MCF 10A (cell line): ENCODE data around the gene NACC2. TPM values are rescaled to one million over a fixed set of nuclear protein-coding genes. Genes with fewer than 3 reads are reported as not detected.

Experiments
- BruUV-seq: library from RNA; stranded (reverse); fragments of 400-500 nt; replicated peaks from 2 replicates; lab custom pipeline; 2021; lab: Mats Ljungman, UMichigan
- CTCF ChIA-PET: fragments of 300-600 bp; sonication (Branson Sonifier 250); formaldehyde crosslinking; extraction: SDS; loops from one replicate; lab custom pipeline; 2021; ENCODE audit warnings: antibody characterized with exemption, inconsistent platforms; lab: Yijun Ruan, JAX
- POLR2A ChIA-PET: fragments of 300-600, 350-650 bp; sonication (Branson Sonifier 250); formaldehyde crosslinking; extraction: SDS; loops from one replicate; lab custom pipeline; 2020; ENCODE audit warnings: antibody characterized with exemption, inconsistent platforms; lab: Yijun Ruan, JAX
- DNase-seq: peaks from one replicate; pipeline ENCODE4 v3.0.0-alpha.2; 2018; ENCODE audit not compliant: unreplicated experiment
- H3K27ac Mint-ChIP-seq: one replicate; pipeline ENCODE4 v1.8.0; 2022; ENCODE audit warnings: mild to moderate bottlenecking, low read depth, mixed read lengths; ENCODE audit not compliant: unreplicated experiment
- H3K27me3 Mint-ChIP-seq: one replicate; pipeline ENCODE4 v1.8.0; 2022; ENCODE audit warnings: mixed read lengths; ENCODE audit not compliant: insufficient read depth, unreplicated experiment
- H3K36me3 Mint-ChIP-seq: one replicate; pipeline ENCODE4 v1.8.0; 2022; ENCODE audit warnings: mild to moderate bottlenecking, moderate library complexity, mixed read lengths; ENCODE audit not compliant: insufficient read depth, unreplicated experiment
- H3K4me1 Mint-ChIP-seq: one replicate; pipeline ENCODE4 v1.8.0; 2022; ENCODE audit warnings: mixed read lengths; ENCODE audit not compliant: insufficient read depth, unreplicated experiment
- H3K4me3 Mint-ChIP-seq: one replicate; pipeline ENCODE4 v1.8.0; 2022; ENCODE audit warnings: mild to moderate bottlenecking, moderate library complexity, mixed read lengths; ENCODE audit not compliant: unreplicated experiment
- H3K9me3 Mint-ChIP-seq: one replicate; pipeline ENCODE4 v1.8.0; 2022; ENCODE audit warnings: mixed read lengths; ENCODE audit not compliant: unreplicated experiment
- CTCF ChIP-seq: fragments of 200-600 bp; IDR thresholded peaks from one replicate; pipeline ENCODE4 v1.8.0; 2022; ENCODE audit warnings: antibody characterized with exemption, mild to moderate bottlenecking; ENCODE audit not compliant: unreplicated experiment
- intact Hi-C: fragments of 100-400 bp; cut with micrococcal nuclease; formaldehyde crosslinking; loops from 2 replicates; pipeline ENCODE4 v1.14.1; 2022
- total RNA-seq: library from RNA; stranded (reverse); gene quantifications from 2 replicates; pipeline ENCODE4 v1.2.3, GENCODE V29; 2022

The NACC2 gene
- total RNA-seq, 1 experiment from 2014 or later, result 16.5 TPM

- BruUV-seq, result no TSS peak
- Mint-ChIP-seq H3K27ac (no peak overlapping the region), H3K4me3 (no peak overlapping the region), H3K36me3 (peaks cover 4% of the 10 kb centered on the region), H3K9me3 (no peaks in the 10 kb centered on the region), H3K27me3 (no peaks in the 10 kb centered on the region), H3K4me1 (peaks cover 5% of the 10 kb centered on the region)
- no peak for DNase-seq
- POLR2A ChIA-PET, result no interaction called here
- CTCF ChIA-PET, result interaction anchor here (0.6 kb wide), 1 partner anchor 18 kb away, joined by 3 read pairs; no protein-coding TSS in a partner anchor
- intact Hi-C loops, result no loop called here
- TF ChIP-seq CTCF, result no peak
Observed at GRCh38 chr9:136099542-136099941, 4.5 kb upstream of the NACC2 start.

- ChIA-PET CTCF (interaction anchor here (0.8 kb wide), 1 partner anchor 24 kb away, joined by 3 read pairs; no protein-coding TSS in a partner anchor), POLR2A (no interaction called here)
- H3K4me3 Mint-ChIP-seq, result no peak overlapping the region
- H3K27ac Mint-ChIP-seq, result no peak overlapping the region
- no peak for DNase-seq
- H3K9me3 Mint-ChIP-seq, result no peaks in the 10 kb centered on the region
- H3K4me1 Mint-ChIP-seq, result peaks cover 5% of the 10 kb centered on the region
- H3K36me3 Mint-ChIP-seq, result peaks cover 4% of the 10 kb centered on the region
- intact Hi-C loops, result no loop called here
- no peaks in the 10 kb centered on the region for H3K27me3 Mint-ChIP-seq
- TF ChIP-seq CTCF, result no peak
- BruUV-seq, result no TSS peak
Observed at GRCh38 chr9:136098844-136099243, 3.8 kb upstream of the NACC2 start.

GRCh38 chr9:136098210-136098609 lies 3.1 kb upstream of the NACC2 start:
- intact Hi-C loops, result no loop called here
- Mint-ChIP-seq H3K27ac (no peak overlapping the region), H3K4me3 (no peak overlapping the region), H3K4me1 (peaks cover 7% of the 10 kb centered on the region), H3K9me3 (no peaks in the 10 kb centered on the region), H3K27me3 (no peaks in the 10 kb centered on the region), H3K36me3 (peaks cover 4% of the 10 kb centered on the region)
- ChIA-PET CTCF (interaction anchor here (0.8 kb wide), 1 partner anchor 24 kb away, joined by 3 read pairs; no protein-coding TSS in a partner anchor), POLR2A (no interaction called here)
- no peak for TF ChIP-seq CTCF
- BruUV-seq, result no TSS peak
- no peak for DNase-seq

GRCh38 chr9:136096505-136097001 lies 1.5 kb upstream of the NACC2 start:
- no peak for DNase-seq
- ChIA-PET POLR2A (interaction anchor here (0.9 to 4.0 kb wide), 7 partner anchors 9 to 136 kb away, joined by 3 to 65 read pairs (median 11); partner anchors contain the start of gene UBAC1), CTCF (interaction anchor here (0.6 to 1.2 kb wide), 5 partner anchors 8 to 298 kb away, joined by 3 to 6 read pairs (median 4); no protein-coding TSS in a partner anchor)
- Mint-ChIP-seq H3K36me3 (peaks cover 8% of the 10 kb centered on the region), H3K27ac (no peak overlapping the region), H3K27me3 (no peaks in the 10 kb centered on the region), H3K4me3 (peak overlapping the region; percentile 66), H3K4me1 (peaks cover 14% of the 10 kb centered on the region), H3K9me3 (no peaks in the 10 kb centered on the region)
- TF ChIP-seq CTCF, result no peak
- intact Hi-C loops, result no loop called here
- no TSS peak for BruUV-seq
